Measurements from ENCODE around the gene KRTAP10-2.

KRTAP10-2 gene

DNA sequence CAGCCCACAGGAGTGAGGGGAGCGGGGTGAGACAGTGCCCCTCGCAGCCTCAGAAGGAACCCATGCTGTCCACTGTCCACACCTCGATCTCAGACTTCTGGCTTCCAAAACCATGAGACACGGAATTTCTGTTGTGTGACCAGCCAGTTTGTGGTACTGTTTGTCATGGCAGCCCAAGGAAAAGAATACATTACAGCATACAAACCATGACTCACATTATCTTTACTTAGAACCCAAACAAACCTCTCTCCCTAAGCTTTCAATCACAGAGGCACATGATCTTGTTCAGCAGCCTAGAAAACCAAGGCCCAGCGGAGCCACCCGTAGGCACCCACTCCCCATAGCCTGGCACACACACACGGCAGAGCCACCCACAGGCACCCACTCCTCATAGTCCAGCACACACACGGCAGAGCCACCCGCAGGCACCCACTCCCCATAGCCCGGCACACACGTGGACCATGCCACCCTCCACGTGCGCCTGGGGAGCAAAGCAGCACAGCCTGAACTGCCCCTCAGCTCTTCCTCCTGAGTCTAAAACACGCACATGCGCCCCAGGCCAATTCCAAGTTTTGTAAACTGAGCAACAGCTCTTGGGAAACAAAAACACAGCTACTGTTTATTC is 21.8 kb upstream of the KRTAP10-2 start (continued):
- TF ChIP-seq, protein P1, sequence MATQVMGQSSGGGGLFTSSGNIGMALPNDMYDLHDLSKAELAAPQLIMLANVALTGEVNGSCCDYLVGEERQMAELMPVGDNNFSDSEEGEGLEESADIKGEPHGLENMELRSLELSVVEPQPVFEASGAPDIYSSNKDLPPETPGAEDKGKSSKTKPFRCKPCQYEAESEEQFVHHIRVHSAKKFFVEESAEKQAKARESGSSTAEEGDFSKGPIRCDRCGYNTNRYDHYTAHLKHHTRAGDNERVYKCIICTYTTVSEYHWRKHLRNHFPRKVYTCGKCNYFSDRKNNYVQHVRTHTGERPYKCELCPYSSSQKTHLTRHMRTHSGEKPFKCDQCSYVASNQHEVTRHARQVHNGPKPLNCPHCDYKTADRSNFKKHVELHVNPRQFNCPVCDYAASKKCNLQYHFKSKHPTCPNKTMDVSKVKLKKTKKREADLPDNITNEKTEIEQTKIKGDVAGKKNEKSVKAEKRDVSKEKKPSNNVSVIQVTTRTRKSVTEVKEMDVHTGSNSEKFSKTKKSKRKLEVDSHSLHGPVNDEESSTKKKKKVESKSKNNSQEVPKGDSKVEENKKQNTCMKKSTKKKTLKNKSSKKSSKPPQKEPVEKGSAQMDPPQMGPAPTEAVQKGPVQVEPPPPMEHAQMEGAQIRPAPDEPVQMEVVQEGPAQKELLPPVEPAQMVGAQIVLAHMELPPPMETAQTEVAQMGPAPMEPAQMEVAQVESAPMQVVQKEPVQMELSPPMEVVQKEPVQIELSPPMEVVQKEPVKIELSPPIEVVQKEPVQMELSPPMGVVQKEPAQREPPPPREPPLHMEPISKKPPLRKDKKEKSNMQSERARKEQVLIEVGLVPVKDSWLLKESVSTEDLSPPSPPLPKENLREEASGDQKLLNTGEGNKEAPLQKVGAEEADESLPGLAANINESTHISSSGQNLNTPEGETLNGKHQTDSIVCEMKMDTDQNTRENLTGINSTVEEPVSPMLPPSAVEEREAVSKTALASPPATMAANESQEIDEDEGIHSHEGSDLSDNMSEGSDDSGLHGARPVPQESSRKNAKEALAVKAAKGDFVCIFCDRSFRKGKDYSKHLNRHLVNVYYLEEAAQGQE (tag by site-specific recombination; IDR thresholded peaks at IDR 0.05) = no peak
- TF ChIP-seq, protein P2, sequence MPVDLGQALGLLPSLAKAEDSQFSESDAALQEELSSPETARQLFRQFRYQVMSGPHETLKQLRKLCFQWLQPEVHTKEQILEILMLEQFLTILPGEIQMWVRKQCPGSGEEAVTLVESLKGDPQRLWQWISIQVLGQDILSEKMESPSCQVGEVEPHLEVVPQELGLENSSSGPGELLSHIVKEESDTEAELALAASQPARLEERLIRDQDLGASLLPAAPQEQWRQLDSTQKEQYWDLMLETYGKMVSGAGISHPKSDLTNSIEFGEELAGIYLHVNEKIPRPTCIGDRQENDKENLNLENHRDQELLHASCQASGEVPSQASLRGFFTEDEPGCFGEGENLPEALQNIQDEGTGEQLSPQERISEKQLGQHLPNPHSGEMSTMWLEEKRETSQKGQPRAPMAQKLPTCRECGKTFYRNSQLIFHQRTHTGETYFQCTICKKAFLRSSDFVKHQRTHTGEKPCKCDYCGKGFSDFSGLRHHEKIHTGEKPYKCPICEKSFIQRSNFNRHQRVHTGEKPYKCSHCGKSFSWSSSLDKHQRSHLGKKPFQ (tag by site-specific recombination; IDR thresholded peaks at IDR 0.05) = no peak
- no peak for TF ChIP-seq ZNF600 (tag by site-specific recombination; IDR thresholded peaks at IDR 0.05)
- no peak for TF ChIP-seq KLF7 (tag by site-specific recombination; IDR thresholded peaks at IDR 0.05; ENCODE audit: borderline replicate concordance)
- no peak for TF ChIP-seq ZNF175 (tag by site-specific recombination; IDR thresholded peaks at IDR 0.05)
- no peak for TF ChIP-seq YY1 (tag by site-specific recombination; IDR thresholded peaks at IDR 0.05)
- TF ChIP-seq, protein P3, sequence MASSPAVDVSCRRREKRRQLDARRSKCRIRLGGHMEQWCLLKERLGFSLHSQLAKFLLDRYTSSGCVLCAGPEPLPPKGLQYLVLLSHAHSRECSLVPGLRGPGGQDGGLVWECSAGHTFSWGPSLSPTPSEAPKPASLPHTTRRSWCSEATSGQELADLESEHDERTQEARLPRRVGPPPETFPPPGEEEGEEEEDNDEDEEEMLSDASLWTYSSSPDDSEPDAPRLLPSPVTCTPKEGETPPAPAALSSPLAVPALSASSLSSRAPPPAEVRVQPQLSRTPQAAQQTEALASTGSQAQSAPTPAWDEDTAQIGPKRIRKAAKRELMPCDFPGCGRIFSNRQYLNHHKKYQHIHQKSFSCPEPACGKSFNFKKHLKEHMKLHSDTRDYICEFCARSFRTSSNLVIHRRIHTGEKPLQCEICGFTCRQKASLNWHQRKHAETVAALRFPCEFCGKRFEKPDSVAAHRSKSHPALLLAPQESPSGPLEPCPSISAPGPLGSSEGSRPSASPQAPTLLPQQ (tag by site-specific recombination; IDR thresholded peaks at IDR 0.05) = no peak
- TF ChIP-seq ZNF350 (tag by site-specific recombination; IDR thresholded peaks at IDR 0.05) = no peak
- no peak for TF ChIP-seq GLIS1 (tag by site-specific recombination; IDR thresholded peaks at IDR 0.05)

DNA sequence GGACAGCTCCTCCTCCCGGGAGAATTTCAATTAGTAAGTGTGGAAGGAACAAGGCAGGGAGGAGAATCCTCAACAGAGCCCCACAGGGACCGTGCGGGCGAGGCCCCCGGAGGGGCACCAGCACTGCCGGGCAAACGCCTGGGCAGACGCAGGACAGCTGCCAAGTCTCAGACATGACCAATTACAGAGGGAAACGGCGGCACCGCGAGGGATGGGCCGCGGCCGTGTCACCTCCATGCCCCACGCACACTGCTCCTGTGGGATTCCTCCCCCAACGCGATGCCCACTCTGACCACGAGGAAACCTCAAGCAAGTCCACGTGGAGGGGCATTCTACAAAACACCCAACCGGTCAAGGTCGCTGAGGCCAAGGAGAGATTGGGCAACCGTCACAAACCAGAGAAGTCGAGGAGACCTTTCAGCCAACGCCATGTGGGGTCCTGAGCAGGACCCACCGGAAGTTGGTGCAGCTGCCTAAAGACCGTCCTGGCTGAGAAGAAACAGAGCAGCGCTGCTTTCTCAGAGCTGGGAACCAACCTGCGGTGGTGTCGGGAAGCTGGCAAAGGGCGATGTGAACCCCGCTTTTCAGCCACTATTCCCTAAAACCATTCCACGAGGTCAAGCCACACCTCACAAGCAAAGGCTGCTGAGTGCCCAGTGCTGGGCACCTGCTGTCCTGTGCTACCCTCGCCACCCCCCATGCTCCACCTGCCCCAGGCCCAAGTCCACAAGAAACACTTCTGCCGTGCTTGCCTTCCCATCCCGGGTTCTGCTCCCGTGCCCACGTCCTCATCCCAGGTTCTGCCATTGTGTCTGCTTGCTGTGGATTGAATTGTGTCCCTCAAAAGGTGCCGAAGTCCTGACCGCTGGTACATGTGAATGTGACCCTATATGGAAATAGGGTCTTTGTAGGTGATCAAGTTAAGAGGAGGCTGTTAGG is 20.8 kb upstream of the KRTAP10-2 start:
- Histone ChIP-seq H3K36me3 (ENCODE audit: control insufficient read depth in 2 of 2, insufficient read depth in 1 of 2, low read length in 2 of 2) (no peaks in the 10 kb centered on the region), H3K4me1 (ENCODE audit: control insufficient read depth, insufficient read depth, low read length) (no peaks in the 10 kb centered on the region), H3K9me3 (ENCODE audit: control insufficient read depth, insufficient read depth, low read depth, low read length) (no peaks in the 10 kb centered on the region), H3K4me3 (ENCODE audit: low read depth, low read length) (no peak overlapping the region), H3K27ac (ENCODE audit: extremely low read depth, low read depth, low read length) (no peak overlapping the region)
- CTCF ChIA-PET = no interaction called here
- POLR2A ChIA-PET = interaction anchor here (0.6 kb wide), 2 partner anchors 9 to 147 kb away, joined by 3 to 4 read pairs; no protein-coding TSS in a partner anchor
- TF ChIP-seq KLF9 (tag by site-specific recombination; IDR thresholded peaks at IDR 0.05; ENCODE audit: low read depth) (no peak), ZNF473 (tag by site-specific recombination; IDR thresholded peaks at IDR 0.05) (no peak), ZNF514 (tag by site-specific recombination; IDR thresholded peaks at IDR 0.05) (no peak), ZNF549 (tag by site-specific recombination; IDR thresholded peaks at IDR 0.05) (no peak), ZNF426 (tag by site-specific recombination; IDR thresholded peaks at IDR 0.05) (no peak), ZNF114 (tag by site-specific recombination; IDR thresholded peaks at IDR 0.05) (no peak), ZNF311 (tag by site-specific recombination; IDR thresholded peaks at IDR 0.05; ENCODE audit: borderline replicate concordance) (no peak), ZBTB21 (tag by site-specific recombination; IDR thresholded peaks at IDR 0.05) (no peak), ZNF112 (tag by site-specific recombination; IDR thresholded peaks at IDR 0.05) (no peak), ZNF548 (tag by site-specific recombination; IDR thresholded peaks at IDR 0.05) (no peak), ZFP69B (tag by site-specific recombination; IDR thresholded peaks at IDR 0.05) (no peak), ZNF621 (tag by site-specific recombination; IDR thresholded peaks at IDR 0.05) (no peak), ZNF133 (tag by site-specific recombination; IDR thresholded peaks at IDR 0.05) (no peak)
- TF ChIP-seq, protein P4, sequence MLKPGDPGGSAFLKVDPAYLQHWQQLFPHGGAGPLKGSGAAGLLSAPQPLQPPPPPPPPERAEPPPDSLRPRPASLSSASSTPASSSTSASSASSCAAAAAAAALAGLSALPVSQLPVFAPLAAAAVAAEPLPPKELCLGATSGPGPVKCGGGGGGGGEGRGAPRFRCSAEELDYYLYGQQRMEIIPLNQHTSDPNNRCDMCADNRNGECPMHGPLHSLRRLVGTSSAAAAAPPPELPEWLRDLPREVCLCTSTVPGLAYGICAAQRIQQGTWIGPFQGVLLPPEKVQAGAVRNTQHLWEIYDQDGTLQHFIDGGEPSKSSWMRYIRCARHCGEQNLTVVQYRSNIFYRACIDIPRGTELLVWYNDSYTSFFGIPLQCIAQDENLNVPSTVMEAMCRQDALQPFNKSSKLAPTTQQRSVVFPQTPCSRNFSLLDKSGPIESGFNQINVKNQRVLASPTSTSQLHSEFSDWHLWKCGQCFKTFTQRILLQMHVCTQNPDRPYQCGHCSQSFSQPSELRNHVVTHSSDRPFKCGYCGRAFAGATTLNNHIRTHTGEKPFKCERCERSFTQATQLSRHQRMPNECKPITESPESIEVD (tag by site-specific recombination; IDR thresholded peaks at IDR 0.05) = no peak
- TF ChIP-seq, protein P5, sequence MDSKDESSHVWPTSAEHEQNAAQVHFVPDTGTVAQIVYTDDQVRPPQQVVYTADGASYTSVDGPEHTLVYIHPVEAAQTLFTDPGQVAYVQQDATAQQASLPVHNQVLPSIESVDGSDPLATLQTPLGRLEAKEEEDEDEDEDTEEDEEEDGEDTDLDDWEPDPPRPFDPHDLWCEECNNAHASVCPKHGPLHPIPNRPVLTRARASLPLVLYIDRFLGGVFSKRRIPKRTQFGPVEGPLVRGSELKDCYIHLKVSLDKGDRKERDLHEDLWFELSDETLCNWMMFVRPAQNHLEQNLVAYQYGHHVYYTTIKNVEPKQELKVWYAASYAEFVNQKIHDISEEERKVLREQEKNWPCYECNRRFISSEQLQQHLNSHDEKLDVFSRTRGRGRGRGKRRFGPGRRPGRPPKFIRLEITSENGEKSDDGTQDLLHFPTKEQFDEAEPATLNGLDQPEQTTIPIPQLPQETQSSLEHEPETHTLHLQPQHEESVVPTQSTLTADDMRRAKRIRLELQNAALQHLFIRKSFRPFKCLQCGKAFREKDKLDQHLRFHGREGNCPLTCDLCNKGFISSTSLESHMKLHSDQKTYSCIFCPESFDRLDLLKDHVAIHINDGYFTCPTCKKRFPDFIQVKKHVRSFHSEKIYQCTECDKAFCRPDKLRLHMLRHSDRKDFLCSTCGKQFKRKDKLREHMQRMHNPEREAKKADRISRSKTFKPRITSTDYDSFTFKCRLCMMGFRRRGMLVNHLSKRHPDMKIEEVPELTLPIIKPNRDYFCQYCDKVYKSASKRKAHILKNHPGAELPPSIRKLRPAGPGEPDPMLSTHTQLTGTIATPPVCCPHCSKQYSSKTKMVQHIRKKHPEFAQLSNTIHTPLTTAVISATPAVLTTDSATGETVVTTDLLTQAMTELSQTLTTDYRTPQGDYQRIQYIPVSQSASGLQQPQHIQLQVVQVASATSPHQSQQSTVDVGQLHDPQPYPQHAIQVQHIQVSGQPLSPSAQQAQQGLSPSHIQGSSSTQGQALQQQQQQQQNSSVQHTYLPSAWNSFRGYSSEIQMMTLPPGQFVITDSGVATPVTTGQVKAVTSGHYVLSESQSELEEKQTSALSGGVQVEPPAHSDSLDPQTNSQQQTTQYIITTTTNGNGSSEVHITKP (tag by site-specific recombination; IDR thresholded peaks at IDR 0.05) = no peak

All from HEK293 (cell line).